Measurements from ENCODE around the gene METAP2.

Gene METAP2

GRCh38 chr12:95553197-95553943, 79.4 kb downstream of the METAP2 start:
- DNase-seq = no peak

- no peak for DNase-seq
Measured at GRCh38 chr12:95554532-95555071, 80.7 kb downstream of the METAP2 start.

- no peak for DNase-seq
Measured at GRCh38 chr12:95557625-95558024, 83.7 kb downstream of the METAP2 start.
